Measurements from ENCODE around the gene SAMD4B. TPM values are rescaled to one million over a fixed set of nuclear protein-coding genes. Genes with fewer than 3 reads are reported as not detected.

SAMD4B gene
- total and polyA plus RNA-seq, 9 of the 15 experiments (the other 6 are each of a cell fraction or from before 2014, with no cell fraction given) = 3.4 to 90.5 (median 38.0) TPM

DNA sequence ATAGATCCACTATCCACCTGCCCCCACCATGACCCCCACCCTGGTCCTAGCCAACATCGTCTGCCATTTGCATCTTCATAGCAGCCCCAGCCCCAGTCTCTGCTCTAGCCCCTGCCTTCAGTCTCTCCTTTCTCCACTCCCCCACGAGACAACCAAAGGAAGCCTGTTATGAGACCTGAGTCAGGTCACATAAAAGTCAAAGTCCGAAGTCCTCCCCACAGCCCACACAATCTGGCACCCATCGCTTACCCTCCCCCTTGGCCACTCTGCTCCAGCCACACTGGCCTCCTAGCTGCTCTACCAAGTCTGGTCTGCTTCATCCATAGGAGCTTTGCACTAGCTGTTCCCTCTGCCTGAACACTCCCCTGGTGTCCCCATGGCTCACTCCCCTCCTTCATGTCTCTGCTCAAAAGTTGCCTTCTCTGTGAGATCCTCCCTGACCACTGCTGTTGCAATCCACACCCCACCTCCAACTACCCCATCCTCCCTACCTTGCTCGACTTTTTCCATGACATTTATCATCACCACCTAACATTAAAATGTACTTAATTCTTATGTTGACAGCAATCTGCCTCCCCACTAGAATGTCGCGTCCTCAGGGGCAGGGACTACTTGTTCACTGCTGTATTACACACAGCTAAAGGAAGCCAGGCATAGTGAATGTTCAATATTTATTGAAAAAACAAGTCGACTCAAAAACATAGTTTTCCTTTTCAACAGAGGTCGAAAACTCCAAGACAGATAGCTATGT lies 69.0 kb downstream of the SAMD4B start (continued):
- TF ChIP-seq EZH2 (IDR thresholded peaks at IDR 0.05; ENCODE audit: borderline replicate concordance, low read depth, low read length) = no peak
- no peak for TF ChIP-seq RB1 (IDR thresholded peaks at IDR 0.05; ENCODE audit: low read depth)
- TF ChIP-seq, protein P1, sequence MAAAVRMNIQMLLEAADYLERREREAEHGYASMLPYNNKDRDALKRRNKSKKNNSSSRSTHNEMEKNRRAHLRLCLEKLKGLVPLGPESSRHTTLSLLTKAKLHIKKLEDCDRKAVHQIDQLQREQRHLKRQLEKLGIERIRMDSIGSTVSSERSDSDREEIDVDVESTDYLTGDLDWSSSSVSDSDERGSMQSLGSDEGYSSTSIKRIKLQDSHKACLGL (CRISPR knock-in tag; IDR thresholded peaks at IDR 0.05; ENCODE audit: borderline replicate concordance, poor library complexity, severe bottlenecking) = no peak
- TF ChIP-seq, protein P2, sequence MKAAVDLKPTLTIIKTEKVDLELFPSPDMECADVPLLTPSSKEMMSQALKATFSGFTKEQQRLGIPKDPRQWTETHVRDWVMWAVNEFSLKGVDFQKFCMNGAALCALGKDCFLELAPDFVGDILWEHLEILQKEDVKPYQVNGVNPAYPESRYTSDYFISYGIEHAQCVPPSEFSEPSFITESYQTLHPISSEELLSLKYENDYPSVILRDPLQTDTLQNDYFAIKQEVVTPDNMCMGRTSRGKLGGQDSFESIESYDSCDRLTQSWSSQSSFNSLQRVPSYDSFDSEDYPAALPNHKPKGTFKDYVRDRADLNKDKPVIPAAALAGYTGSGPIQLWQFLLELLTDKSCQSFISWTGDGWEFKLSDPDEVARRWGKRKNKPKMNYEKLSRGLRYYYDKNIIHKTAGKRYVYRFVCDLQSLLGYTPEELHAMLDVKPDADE (conservative IDR thresholded peaks at IDR 0.05; ENCODE audit: control insufficient read depth, low read depth, low read length) = peak; percentile 65; the same call in 1 of the 2 replicates
- no peak for TF ChIP-seq SPI1 (IDR thresholded peaks at IDR 0.05; ENCODE audit: borderline replicate concordance, low read depth, low read length)
- TF ChIP-seq SMAD3 (CRISPR knock-in tag; conservative IDR thresholded peaks at IDR 0.05) = no peak
- TF ChIP-seq CBX1 (IDR thresholded peaks at IDR 0.05; ENCODE audit: low read depth) = no peak
- TF ChIP-seq DMBX1 (CRISPR knock-in tag; IDR thresholded peaks at IDR 0.05; ENCODE audit: borderline replicate concordance) = no peak
- TF ChIP-seq NFATC3 (IDR thresholded peaks at IDR 0.05) = no peak
- TF ChIP-seq, protein P3, sequence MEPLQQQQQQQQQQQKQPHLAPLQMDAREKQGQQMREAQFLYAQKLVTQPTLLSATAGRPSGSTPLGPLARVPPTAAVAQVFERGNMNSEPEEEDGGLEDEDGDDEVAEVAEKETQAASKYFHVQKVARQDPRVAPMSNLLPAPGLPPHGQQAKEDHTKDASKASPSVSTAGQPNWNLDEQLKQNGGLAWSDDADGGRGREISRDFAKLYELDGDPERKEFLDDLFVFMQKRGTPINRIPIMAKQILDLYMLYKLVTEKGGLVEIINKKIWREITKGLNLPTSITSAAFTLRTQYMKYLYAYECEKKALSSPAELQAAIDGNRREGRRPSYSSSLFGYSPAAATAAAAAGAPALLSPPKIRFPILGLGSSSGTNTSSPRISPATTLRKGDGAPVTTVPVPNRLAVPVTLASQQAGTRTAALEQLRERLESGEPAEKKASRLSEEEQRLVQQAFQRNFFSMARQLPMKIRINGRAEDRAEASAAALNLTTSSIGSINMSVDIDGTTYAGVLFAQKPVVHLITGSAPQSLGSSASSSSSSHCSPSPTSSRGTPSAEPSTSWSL (CRISPR knock-in tag; IDR thresholded peaks at IDR 0.05; ENCODE audit: borderline replicate concordance) = no peak
- no peak for TF ChIP-seq MAZ (CRISPR knock-in tag; conservative IDR thresholded peaks at IDR 0.05 in 1 of 2, IDR thresholded peaks at IDR 0.05 in 1 of 2)

Measured in K562 (cell line).